Measurements from ENCODE around the gene CISD1. TPM values are rescaled to one million over a fixed set of nuclear protein-coding genes. Genes with fewer than 3 reads are reported as not detected.

CISD1 gene
- total and polyA plus RNA-seq, 10 of the 15 experiments (the other 5 are each of a cell fraction or from before 2014, with no cell fraction given), result 23.0 to 162 (median 58.5) TPM

- intact Hi-C loops (cut with micrococcal nuclease; ENCODE audit: unreplicated experiment) (loop anchor here (5.0 kb wide), 1 partner anchor 216 kb away; no protein-coding TSS in a partner anchor), in situ Hi-C loops (cut with MboI) (no loop called here)
- no peaks in the 10 kb centered on the region for H3K36me3 ChIP-seq (ENCODE audit: control insufficient read depth in 2 of 2, insufficient read depth in 2 of 2, low read length in 1 of 2)
- H4K20me1 ChIP-seq (ENCODE audit: control insufficient read depth, insufficient read depth), result no peaks in the 10 kb centered on the region
- no peak for DNase-seq (ENCODE audit: low read depth, low spot score)
- no peaks in the 10 kb centered on the region for H3K9me3 ChIP-seq (replicated peaks; ENCODE audit: control insufficient read depth, insufficient read depth, low read length)
- H3K27me3 ChIP-seq (replicated peaks in 1 of 2; ENCODE audit: control insufficient read depth in 2 of 2, insufficient read depth in 2 of 2, low read length in 1 of 2), result no peaks in the 10 kb centered on the region; a peak in 1 of 4 replicates
- CTCF ChIA-PET, result interaction anchor here (1.0 to 1.3 kb wide), 2 partner anchors 11 kb away, joined by 3 to 5 read pairs; no protein-coding TSS in a partner anchor
- H3K4me1 ChIP-seq (ENCODE audit: control insufficient read depth, insufficient read depth, low read length), result no peaks in the 10 kb centered on the region
- no peaks in the 10 kb centered on the region for H3K79me2 ChIP-seq (ENCODE audit: control insufficient read depth, insufficient read depth, low read length)
- H3K4me3 ChIP-seq, result no peak overlapping the region
- RAD21 ChIA-PET (ENCODE audit: unreplicated experiment), result no interaction called here
- no peak for TF ChIP-seq NBN (IDR thresholded peaks at IDR 0.05)
- no peak overlapping the region for H3K4me2 ChIP-seq (ENCODE audit: control insufficient read depth, insufficient read depth)
- H2AFZ ChIP-seq (ENCODE audit: control insufficient read depth, low read depth, low read length), result no peak overlapping the region
- FAIRE-seq, result no peak
- no peak for ATAC-seq
- SMC1A ChIA-PET (ENCODE audit: uncharacterized antibody, unreplicated experiment), result no interaction called here
- POLR2A ChIA-PET, result no interaction called here
- no TSS peak for BruUV-seq (replicated peaks)
- H3K27ac ChIP-seq (ENCODE audit: control insufficient read depth, insufficient read depth), result no peak overlapping the region
- H3K9ac ChIP-seq (ENCODE audit: control insufficient read depth, insufficient read depth, low read length), result no peak overlapping the region
Observed at GRCh38 chr10:58311026-58311425, 42.1 kb downstream of the CISD1 start.

GRCh38 chr10:58316874-58317273 lies 47.9 kb downstream of the CISD1 start:
- H4K20me1 ChIP-seq (ENCODE audit: control insufficient read depth, insufficient read depth), result no peaks in the 10 kb centered on the region
- intact Hi-C loops (cut with micrococcal nuclease; ENCODE audit: unreplicated experiment) (no loop called here), in situ Hi-C loops (cut with MboI) (no loop called here)
- POLR2A ChIA-PET, result no interaction called here
- no peaks in the 10 kb centered on the region for H3K9me3 ChIP-seq (replicated peaks; ENCODE audit: control insufficient read depth, insufficient read depth, low read length)
- no peak for ATAC-seq
- no peak overlapping the region for H3K27ac ChIP-seq (ENCODE audit: control insufficient read depth, insufficient read depth)
- RAD21 ChIA-PET (ENCODE audit: unreplicated experiment), result no interaction called here
- H3K36me3 ChIP-seq (ENCODE audit: control insufficient read depth in 2 of 2, insufficient read depth in 2 of 2, low read length in 1 of 2), result no peaks in the 10 kb centered on the region
- no peaks in the 10 kb centered on the region; a peak in 1 of 4 replicates for H3K27me3 ChIP-seq (replicated peaks in 1 of 2; ENCODE audit: control insufficient read depth in 2 of 2, insufficient read depth in 2 of 2, low read length in 1 of 2)
- DNase-seq (ENCODE audit: low read depth, low spot score), result no peak
- CTCF ChIA-PET, result no interaction called here
- H3K79me2 ChIP-seq (ENCODE audit: control insufficient read depth, insufficient read depth, low read length), result no peaks in the 10 kb centered on the region
- no peak overlapping the region for H3K4me3 ChIP-seq
- no peak overlapping the region for H2AFZ ChIP-seq (ENCODE audit: control insufficient read depth, low read depth, low read length)
- no peak overlapping the region for H3K9ac ChIP-seq (ENCODE audit: control insufficient read depth, insufficient read depth, low read length)
- H3K4me1 ChIP-seq (ENCODE audit: control insufficient read depth, insufficient read depth, low read length), result no peaks in the 10 kb centered on the region
- H3K4me2 ChIP-seq (ENCODE audit: control insufficient read depth, insufficient read depth), result no peak overlapping the region
- SMC1A ChIA-PET (ENCODE audit: uncharacterized antibody, unreplicated experiment), result no interaction called here
- no TSS peak for BruUV-seq (replicated peaks)
- no peak for FAIRE-seq
- TF ChIP-seq CEBPZ (IDR thresholded peaks at IDR 0.05; ENCODE audit: low read depth, low read length) (no peak), POLR2AphosphoS5 (IDR thresholded peaks at IDR 0.05; ENCODE audit: low read length) (no peak), IKZF1 (conservative IDR thresholded peaks at IDR 0.05) (no peak), SKIL (IDR thresholded peaks at IDR 0.05; ENCODE audit: low read depth, poor library complexity, severe bottlenecking) (no peak), BCL3 (IDR thresholded peaks at IDR 0.05; ENCODE audit: borderline replicate concordance, insufficient read depth, low read depth, low read length, poor library complexity, severe bottlenecking) (no peak), CREM (IDR thresholded peaks at IDR 0.05; ENCODE audit: low read depth) (no peak), POLR2AphosphoS2 (IDR thresholded peaks at IDR 0.05; ENCODE audit: low read depth, low read length) (no peak)

All from GM12878 (cell line).